NCI-H1694 (cell line): ENCODE measurements around the gene MED15.

Experiments used
- DNase-seq: peaks from one replicate; lab custom pipeline; 2025; lab: John Stamatoyannopoulos, UW

The MED15 gene

DNA sequence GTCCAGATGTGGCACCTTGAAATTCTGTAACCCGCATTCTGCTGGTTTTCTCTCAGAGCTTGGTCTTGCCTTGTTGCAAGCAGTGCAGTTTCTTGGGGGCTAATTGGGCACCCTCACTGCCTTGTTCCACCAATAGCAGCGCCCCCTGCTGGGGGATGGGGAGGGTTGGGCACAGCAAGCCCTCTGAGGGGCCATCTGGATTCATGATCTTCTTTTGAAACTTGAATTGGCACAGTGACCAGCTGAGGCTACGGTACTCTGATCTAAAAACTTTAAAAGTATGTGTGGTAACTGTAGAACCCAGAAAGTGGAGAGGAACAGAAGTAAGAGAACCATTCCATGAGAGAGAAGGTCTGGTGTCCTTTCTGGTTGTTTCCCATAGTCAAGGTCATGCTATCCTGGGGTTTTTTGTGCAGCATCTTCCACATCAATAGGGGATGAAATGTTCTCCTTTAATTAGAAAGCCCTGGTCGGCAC, 64.2 kb downstream of the MED15 start:
- no peak for DNase-seq

DNA sequence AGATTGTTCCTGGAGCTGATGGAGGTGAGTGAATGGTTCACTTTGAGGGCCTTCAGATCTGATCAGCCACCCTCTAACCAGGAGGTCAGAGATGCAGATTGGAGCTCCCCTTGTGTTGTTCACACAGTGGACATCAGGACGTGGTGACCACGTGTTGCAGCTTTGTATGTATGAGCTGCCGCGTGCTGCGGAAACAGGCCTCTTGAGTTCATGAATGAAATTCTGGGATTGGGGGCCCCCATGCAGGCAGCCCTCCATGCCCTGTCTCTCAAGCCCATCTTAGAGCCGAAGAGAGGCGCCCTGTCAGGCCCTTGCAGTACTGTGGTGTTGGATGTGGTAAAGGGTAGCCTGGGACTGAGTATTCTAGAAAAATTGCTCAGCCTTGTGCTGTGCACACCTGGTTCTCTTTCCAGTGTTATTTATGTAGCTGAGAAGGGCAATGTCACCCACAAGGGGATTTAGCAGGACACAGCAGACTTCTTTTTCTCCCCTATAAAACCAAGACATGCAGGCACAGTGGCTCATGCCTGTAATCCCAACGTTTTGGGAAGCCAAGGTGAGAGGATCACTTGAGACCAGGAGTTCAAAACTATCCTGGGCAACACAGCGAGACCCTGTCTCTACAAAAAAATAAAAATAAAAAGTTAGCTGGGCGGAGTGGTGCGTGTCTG, 64.9 kb downstream of the MED15 start:
- no peak for DNase-seq

DNA sequence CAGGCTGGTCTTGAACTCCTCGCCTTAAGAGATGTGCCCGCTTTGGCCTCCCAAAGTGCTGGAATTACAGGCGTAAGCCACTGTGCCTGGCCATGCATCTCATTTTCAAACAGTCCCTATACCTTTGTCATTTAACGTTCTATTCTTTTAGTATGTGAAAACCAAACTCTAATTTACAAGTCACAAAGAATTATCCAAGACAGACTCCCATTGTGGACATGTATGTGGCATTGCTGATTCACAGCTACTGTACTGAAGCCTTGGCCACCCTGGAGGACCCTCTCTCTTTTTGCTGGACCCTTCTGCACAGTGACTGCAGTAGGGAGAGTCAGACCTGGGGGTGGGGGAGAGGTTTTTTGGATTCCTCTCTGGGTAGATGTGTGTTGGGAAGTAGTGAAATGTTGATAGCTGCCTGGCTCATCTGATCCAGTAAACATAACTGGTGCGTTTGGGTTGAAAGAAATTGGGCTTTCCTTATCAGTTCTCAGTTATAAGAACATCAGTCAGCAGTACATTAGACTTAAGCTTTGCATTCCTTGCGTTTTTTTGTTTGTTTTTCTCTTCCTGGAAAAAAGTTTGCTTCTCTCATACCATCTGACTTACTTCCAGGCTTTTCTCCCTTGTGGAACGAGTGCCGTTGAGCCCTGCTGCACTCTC, 65.9 kb downstream of the MED15 start:
- DNase-seq = no peak

DNA sequence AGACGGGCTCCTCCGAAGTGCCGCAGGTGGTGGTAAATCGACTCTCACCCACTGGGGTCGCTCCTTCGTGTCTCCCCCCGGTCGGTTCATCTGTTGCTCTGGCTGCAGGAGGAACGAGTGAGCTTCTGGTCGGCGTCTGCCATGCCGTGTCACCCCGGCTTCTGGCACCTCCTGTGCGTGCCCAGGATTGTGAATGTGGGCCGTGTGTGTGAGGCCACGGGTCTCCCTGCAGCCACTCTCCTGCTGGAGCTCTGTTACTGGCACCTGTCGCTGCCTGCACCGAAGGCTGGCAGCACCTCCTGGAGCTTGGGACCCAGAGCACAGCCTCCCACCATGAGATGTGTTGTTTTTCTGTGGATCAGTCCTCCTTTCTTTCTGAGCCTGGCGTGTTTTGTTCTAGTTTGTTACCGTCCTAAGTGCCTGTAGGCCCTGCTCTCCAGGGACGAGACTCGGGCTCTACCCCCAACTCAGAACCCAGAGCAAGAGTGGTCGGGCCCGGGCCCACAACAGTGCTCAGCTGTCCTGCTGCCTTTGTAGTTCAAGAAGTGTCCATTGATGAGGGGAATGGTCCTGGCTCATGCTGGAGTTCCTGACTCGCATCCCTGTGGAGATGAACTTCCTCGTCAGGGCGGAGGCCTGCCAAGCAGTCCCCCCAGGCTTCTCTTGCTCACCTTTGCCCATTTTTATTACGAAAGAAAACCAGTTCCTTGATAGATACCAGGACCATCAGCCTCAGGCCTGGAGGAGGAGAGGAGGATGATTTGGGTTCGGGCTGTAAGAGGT, 66.6 kb downstream of the MED15 start:
- DNase-seq = no peak

DNA sequence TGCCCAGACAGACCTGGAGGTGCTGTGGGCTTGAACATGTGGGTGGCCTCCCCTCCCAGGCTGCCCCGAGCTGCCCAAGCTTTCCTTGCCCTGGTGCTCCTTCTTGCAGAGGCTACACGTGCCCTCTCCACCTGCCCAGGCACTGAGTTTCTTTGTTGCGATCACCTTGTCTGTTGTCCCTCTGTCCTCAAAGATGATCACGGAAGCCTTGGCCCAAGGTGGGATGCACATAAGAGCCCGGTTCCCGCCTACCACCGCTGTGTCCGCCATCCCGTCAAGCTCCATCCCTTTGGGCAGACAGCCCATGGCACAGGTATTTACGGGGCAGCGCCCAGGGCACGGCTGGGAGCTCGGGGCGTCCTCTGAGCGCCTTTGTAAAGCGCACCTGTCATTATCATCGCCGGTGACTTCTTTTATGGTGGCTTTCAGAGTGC, 67.5 kb downstream of the MED15 start:
- DNase-seq = no peak

DNA sequence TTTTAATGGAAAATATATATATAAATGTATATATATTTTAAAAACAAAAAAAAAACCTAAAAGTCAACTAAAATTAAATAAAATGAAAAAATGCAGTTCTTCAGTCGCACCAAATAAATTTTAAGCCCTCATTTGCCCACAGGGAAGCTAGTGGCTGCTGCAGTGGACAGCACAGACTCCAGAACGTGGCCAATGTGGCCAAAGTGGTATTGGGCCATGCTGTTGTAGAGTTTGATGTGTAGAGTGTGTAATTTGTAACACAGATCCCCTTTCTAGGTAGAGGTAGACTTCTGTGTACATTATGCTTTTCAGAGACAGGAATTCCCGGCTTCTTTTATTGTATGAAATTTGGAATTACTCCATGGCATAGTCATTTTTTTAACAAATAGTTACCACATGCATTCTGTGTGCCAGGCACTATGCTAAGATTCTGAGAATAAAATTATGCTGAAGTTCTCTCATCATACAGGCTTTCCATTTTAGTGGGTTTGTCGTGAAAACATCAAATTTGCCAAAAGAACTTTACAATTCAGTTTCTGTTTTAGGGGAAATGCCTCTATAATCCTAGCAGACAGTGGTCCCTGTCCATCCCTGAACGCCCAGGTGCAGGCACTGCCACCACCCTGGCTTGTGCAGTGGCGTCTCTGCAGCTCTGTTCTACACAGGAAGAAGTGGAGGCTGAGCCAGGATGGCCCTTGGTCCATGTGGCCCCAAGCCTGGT, 68.5 kb downstream of the MED15 start:
- DNase-seq = no peak

DNA sequence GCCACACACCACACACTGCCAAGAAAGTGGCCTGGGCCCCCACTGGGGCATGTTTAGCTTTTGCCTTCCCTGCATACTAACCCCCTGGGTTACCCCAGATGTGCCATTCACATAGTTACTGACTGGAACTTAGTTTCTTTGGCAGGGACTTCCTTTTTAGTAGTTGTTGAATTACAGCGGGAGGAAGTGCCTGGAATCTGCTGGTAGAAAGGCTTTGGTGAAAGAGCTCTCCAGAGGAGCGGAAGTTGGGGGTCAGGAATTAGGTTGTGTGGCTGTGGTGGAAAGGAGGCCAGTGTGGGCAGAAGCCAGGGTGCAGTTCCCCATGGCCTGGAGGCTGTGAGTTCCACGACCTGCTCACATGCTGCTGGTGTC, 69.0 kb downstream of the MED15 start:
- DNase-seq = no peak

DNA sequence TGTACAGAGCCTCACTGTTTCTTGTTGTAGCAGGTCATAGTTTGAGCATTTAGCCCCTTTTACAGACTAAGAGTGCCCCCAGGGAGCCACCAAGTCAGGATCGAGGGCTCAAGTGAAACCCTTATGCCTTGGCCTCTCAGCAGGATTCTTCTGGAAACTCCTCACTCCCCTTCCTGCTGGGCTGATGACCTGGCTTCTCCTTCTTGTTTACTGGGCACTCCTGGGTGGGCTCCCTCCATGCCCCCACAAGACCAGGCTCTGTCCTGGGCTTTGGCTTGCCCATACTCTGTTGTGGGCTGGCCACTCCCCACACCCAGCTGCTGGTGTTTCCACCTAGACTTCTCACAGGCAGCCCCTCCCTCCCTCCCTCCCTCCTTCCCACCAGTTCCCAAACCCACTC, 69.6 kb downstream of the MED15 start:
- DNase-seq = no peak

DNA sequence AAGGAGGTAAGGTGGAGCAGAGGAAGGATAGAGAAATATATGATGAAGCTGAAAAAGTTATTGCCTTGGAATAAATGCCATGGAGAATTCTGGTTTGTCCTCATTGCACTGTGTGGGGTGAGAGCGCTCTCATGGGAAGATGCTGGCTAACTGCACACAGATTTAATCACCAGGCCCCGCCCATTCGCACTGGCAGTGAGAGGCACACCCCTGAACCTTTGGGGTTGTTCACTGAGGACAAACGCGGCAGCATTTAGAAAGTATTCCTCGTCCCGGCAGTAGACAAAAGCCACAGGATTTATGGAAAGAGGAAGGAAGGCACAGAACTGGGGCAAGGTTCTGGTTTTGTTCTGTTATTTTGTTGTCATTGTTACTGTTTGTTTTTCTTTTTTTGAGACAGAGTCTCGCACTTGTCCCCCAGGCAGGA, 70.2 kb downstream of the MED15 start:
- DNase-seq = no peak

DNA sequence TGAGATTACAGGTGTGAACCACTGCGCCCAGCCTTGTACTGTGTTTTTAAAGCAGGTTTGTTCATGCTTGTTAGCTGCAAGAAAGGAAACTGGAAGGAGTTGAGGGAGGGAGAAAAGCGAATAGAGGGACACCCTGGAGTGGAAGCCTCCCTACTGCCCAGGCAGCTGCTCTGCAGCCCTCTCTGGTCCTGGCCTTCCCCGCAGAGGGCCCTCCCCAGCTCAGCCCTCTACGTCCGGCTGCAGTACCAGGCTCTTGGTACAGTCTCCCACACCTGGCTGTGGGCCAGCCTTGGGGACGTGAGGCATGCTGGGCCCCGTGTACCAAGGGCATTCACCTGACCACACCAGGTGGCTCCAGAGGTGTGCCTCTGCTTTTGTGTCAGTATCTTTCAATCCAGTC, 70.8 kb downstream of the MED15 start:
- DNase-seq = no peak

DNA sequence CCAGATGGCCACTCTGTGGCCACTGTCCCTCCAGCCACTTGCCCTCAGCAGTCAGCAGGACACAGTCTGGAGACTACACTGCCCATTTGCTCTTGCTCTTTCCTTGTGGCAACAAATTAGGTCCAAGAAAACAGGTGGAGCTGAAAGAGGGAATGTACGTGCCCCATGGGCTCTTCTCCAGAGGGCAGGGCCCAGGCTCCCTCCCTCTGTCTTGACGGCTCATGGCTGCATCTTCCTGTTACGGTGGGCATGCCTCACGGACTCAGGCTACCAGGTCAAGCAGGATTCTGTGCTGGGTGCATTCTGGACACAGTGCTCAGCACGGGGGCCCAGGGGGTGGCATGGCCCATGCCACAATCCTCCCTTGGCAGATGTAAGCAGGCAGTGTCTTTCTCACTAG, 71.3 kb downstream of the MED15 start:
- DNase-seq = no peak

DNA sequence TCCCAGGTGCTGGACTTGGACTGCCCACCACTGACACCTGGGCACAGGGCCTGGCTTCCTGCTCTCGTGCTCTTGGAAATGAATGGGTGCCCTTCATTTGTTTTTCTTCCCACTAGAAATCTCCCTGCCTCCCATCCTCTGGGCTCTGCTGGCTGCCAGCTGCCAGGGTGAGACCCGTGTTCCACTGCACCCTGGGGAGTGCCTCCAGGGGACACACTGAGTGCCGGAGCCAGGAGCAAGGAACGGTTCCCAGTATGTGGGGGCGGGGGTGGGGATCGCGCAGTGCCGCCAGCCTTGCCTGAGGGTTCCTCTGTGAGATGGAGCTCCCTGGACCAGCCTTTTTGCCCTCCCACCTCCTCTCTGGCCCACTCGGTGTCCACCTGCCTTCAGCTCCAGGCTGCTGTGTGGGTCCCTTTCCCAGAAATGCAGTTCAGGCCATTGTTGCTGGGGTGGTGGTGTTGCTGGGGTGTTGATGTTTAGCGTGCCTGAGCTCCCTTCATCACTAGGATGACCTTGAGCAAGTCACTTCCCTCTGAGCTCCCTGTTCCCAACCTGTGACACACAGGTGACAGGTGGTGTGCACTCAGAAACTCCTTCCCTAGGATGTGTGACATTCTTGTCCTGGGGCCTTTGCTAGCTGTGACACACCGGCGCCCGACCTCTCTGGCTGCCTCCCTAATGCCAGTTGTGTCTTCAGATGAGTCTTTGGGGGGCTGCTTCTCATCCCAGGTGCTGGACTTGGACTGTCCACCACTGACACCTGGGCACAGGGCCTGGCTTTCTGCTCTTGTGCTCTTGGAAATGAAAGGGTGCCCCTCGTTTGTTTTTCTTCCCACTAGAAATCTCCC, 72.1 kb downstream of the MED15 start:
- DNase-seq = no peak

DNA sequence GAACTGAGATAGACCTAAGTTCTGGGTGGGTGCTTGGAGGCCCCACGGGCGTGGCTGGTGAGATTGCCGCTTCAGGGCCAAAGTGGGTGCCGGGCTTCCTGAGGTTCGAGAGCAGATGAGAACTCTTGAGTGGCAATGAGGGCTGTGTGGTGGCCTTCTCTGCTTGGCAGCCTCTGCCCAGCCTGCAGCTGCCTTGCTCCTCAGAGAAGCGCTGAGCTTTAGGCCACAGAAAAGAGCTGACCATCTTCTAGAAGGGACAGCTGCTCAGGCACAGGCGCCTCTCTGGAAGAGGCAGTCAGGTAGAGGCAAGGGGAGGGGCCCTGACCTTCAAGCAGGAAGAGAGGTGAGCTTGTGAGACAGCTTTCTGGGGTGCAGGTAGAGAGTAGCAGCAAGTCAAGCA, 72.8 kb downstream of the MED15 start:
- no peak for DNase-seq

DNA sequence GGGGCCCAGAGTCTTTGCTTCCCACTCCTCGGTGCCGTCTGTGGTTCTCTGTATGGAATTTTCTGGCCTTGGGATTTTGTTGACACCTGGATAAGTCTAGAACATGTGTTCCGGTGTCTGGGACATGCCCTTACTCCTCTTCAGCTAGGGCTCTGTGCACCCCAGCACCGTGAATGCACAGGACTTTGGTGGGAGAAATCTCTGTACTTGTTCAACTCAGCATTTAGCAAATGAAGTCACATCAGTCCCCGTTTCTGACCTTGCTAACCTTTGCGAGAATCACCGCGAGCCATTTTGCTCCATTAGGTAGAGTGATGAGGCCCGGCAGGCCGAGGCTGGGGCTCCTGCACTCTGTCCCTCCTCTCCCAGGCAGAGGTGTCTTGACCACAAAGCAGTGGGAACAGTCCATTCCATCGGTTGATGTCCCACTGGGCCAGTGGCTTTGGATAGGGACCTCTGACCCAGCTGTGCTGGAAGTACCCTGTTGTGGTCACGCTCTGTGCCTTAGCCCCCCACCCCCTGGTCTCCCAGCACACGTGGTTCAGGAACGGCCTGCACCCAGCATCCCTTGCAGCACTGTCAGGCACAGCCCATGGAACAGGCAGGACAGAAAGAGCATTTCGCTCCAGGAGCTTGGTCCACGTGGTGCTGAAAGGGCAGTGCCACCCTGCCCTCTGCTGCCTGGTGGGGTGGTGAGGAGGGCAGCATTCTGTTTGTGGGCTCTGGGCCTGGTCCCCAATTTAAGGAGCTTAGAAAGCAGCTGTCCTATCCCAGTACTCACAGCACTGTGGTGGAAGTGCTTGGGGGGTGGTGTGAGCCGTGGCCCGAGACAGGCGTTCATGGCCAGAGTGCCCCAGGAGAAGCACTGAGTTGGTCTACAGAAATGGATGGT, 73.4 kb downstream of the MED15 start:
- no peak for DNase-seq

DNA sequence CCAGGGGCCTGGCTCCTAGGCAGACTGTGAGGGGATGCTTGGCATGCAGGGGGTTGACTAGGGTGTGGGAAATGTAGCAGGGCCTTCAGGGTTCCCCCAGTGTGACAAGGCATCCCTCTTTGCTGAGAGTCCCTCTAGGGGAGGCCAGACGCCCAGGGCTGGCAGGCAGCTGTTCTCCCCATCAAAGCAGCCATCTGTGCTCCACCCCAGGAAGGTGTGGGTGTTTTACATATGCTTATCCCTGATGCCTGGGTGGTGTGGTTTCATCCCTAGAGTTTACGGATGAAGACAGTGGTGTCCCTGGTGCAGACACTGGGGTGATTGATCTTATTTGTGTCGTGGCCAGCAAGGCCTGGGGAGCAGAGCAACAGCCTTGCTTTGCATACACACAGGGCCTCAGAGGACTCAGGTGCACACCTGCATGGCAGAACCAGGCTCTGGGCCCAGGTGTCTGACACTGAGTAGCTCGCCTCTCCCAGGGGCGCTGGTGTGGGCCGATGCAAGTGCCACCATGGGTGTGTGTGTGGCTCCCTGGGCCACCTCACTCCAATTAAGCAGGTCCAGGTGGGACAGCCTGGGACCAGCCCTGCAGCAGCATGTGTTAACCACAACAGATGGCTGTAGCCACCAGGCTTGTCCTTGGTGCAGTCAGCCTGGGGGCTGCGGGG, 74.2 kb downstream of the MED15 start:
- peak; percentile 55 for DNase-seq

DNA sequence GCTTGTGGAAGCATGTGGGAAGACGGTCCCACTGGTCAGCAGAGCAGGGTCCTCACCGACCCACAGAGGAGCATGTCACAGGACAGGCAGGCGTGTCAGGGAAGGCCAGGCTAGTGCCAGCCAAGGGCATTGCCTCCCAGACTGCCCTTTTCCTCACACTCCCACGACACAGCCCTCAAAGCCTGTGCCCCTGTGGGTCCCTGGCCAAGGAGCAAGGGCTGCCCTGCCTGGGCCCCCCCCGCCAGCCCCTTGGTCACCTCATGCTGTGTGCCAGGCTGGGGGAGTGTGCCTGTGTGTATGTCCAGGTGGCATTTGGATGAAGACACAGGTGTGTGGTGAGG, 74.7 kb downstream of the MED15 start:
- no peak for DNase-seq

DNA sequence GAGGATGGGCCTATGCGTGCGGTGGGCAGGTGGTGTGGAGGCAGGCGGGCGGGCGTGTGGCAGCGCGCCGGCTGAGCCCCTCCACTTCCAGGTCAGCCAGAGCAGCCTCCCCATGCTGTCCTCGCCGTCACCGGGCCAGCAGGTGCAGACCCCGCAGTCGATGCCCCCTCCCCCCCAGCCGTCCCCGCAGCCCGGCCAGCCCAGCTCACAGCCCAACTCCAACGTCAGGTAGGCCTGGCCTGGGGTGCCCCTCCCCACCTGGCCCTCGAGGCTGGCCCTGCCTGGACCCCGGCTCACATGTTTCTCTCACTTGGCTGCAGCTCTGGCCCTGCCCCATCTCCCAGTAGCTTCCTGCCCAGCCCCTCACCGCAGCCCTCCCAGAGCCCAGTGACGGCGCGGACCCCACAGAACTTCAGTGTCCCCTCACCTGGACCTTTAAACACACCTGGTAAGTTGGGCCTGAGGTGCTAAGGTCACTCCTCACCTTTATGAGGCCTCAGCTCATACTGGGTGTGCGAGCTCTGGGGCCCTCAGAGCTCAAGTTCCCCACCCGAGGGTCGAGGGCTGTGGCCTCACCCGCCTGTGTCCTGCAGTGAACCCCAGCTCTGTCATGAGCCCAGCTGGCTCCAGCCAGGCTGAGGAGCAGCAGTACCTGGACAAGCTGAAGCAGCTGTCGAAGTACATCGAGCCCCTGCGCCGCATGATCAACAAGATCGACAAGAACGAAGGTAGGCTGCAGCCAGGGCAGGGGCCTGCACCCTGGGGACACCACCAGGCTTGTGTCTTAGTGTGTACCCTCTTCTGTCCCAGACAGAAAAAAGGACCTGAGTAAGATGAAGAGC, 75.3 kb downstream of the MED15 start:
- no peak for DNase-seq

DNA sequence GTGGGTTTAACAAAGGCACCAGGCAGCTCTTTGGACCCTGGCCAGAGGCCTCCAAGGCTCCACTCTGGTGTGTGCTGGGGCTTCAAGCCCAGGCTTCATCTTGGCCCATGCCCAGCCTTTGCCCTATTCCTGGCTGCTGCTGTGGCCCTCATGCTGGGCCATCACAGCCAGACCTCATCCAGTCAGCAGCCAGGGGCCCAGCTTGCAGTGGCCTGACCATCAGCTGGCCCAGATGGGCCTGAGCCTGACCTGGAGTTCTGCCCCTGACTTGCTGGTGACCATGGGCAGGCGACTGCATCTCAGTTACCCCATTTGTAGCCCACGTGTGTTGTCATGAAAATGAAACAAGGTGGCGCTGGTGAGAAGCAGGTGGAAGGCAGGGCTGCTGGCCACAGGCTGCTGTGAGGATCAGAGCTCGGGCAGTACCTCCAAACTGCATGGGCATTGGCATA, 76.1 kb downstream of the MED15 start:
- no peak for DNase-seq
